B cell (primary cell): ENCODE data around the gene BCL2L1.

ENCODE experiments used
- EZH2 ChIP-seq: IDR thresholded peaks from 2 replicates; pipeline ENCODE4 v1.6.1; 2012; ENCODE audit warnings: borderline replicate concordance, low read depth, mild to moderate bottlenecking, moderate library complexity, low read length; ENCODE audit not compliant: insufficient read depth, poor library complexity, severe bottlenecking
- TF ChIP-seq, protein P1 (sequence below): fragments of 200-600 bp; IDR thresholded peaks from one replicate; pipeline ENCODE4 v1.8.0; 2022; ENCODE audit warnings: antibody characterized with exemption, mild to moderate bottlenecking

DNA sequence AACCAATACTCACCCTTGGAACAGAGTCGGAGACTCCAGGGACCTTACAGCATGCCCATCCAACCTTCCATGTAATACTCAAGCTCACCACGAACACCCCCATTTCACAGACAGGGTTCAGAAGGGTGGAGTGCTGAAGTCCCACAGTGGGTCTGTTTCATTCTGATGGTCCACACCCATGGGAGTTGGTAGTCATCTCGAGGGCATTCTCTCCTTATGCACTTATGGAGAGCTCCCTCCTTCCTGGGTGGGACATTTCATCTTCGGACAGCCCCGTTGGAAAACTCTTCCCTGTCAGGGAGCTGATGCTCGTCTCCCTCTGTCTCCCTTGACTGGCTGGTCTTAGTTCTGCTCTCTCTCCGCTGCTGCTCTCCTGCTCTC is 46.1 kb downstream of the BCL2L1 start:
- TF ChIP-seq, protein P1, sequence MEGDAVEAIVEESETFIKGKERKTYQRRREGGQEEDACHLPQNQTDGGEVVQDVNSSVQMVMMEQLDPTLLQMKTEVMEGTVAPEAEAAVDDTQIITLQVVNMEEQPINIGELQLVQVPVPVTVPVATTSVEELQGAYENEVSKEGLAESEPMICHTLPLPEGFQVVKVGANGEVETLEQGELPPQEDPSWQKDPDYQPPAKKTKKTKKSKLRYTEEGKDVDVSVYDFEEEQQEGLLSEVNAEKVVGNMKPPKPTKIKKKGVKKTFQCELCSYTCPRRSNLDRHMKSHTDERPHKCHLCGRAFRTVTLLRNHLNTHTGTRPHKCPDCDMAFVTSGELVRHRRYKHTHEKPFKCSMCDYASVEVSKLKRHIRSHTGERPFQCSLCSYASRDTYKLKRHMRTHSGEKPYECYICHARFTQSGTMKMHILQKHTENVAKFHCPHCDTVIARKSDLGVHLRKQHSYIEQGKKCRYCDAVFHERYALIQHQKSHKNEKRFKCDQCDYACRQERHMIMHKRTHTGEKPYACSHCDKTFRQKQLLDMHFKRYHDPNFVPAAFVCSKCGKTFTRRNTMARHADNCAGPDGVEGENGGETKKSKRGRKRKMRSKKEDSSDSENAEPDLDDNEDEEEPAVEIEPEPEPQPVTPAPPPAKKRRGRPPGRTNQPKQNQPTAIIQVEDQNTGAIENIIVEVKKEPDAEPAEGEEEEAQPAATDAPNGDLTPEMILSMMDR: no peak
- TF ChIP-seq EZH2: no peak
